ENCODE results near the gene BCAP29. TPM values are rescaled to one million over a fixed set of nuclear protein-coding genes. Genes with fewer than 3 reads are reported as not detected.

BCAP29 gene
- total RNA-seq, 6 donors from 2014 or later: 29.6 to 97.0 (median 62.2) TPM

GRCh38 chr7:107543338-107543993, 36.6 kb upstream of the BCAP29 start:
- WGBS, 2 donors: 85 to 89% methylated on average over 5 of the region's 5 CpGs
- no peak for DNase-seq
- H3K36me3 ChIP-seq: peaks cover 0 to 52% (median 19%) of the 10 kb centered on the region in 4 donors
- H3K4me3 ChIP-seq: no peak overlapping the region
- H3K27ac ChIP-seq: no peak overlapping the region
- no peaks in the 10 kb centered on the region for H3K27me3 ChIP-seq
- peaks cover 3 to 9% (median 6%) of the 10 kb centered on the region in 4 donors for H3K9me3 ChIP-seq
- no peak for TF ChIP-seq EP300 (IDR thresholded peaks at IDR 0.05)
- no peak for TF ChIP-seq POLR2AphosphoS5 (IDR thresholded peaks at IDR 0.05)
- no peaks in the 10 kb centered on the region for H3K4me1 ChIP-seq
- ATAC-seq (ENCODE audit: low FRiP score in 2 of 2): peak in 1 of 2 donors; percentile 19

GRCh38 chr7:107544848-107545591, 35.0 kb upstream of the BCAP29 start:
- H3K4me3 ChIP-seq: no peak overlapping the region

DNA sequence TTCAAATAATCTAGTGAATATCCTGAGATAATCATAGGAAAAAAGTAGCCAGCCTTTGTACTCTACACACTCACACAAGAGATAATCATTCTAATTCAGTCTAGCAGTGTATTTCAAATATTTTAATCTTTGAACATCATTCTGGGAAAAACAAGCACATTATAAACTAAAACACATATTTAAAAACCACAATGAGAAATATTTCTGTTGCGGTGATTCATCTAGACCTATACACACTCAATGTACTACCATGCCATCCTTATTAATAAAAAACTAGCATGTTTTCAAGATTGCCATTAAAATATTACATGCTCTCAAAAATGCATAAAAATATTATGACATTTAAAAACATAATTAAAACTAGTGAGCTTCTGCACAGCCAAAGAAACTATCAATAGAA, 28.1 kb upstream of the BCAP29 start:
- ATAC-seq (ENCODE audit: low FRiP score in 2 of 2): no peak

More at GRCh38 chr7:107544848-107545591, 35.0 kb upstream of the BCAP29 start:
- Histone ChIP-seq H3K27me3 (no peaks in the 10 kb centered on the region), H3K36me3 (peaks cover 0 to 44% (median 19%) of the 10 kb centered on the region in 4 donors), H3K27ac (no peak overlapping the region), H3K9me3 (peaks cover 3 to 9% (median 6%) of the 10 kb centered on the region in 4 donors), H3K4me1 (no peaks in the 10 kb centered on the region)
- TF ChIP-seq CTCF (IDR thresholded peaks at IDR 0.05): no peak
- no peak for TF ChIP-seq POLR2A (IDR thresholded peaks at IDR 0.05)
- WGBS, 2 donors: 92 to 99% methylated on average over 4 of the region's 4 CpGs
- ATAC-seq (ENCODE audit: low FRiP score in 2 of 2): no peak
- no peak for DNase-seq

DNA sequence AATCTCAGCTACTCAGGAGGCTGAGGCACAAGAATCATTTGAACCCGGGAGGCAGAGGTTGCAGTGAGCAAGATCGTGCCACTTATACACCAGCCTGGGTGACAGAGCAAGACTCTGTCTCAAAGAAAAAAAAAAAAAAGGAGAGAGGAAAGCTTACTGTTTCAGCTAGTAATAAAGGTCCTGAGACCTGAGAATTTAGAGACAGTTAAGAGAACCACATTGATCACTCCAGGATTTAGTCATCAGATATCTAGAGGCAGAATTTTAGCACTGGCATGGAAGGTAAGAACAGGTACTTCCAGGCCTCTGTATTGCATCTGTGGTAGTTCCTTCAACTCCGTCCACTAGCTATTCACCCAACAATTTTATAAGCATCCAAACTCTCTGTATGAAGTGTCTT, 24.2 kb upstream of the BCAP29 start:
- no peak for ATAC-seq (ENCODE audit: low FRiP score in 2 of 2)
- no peaks in the 10 kb centered on the region for H3K9me3 ChIP-seq
- no peak overlapping the region for H3K27ac ChIP-seq
- H3K27me3 ChIP-seq: no peaks in the 10 kb centered on the region
- no peak for DNase-seq
- no peak overlapping the region for H3K4me3 ChIP-seq
- TF ChIP-seq POLR2A (IDR thresholded peaks at IDR 0.05) (no peak), POLR2AphosphoS5 (IDR thresholded peaks at IDR 0.05) (no peak), CTCF (IDR thresholded peaks at IDR 0.05) (no peak), EP300 (IDR thresholded peaks at IDR 0.05) (no peak)
- H3K36me3 ChIP-seq: peaks cover 7 to 51% (median 17%) of the 10 kb centered on the region in 4 donors
- WGBS, 2 donors: 97% methylated on average over 3 of the region's 3 CpGs
- H3K4me1 ChIP-seq: peaks cover 13 to 17% (median 15%) of the 10 kb centered on the region in 4 donors

More for the DNA sequence above, 28.1 kb upstream of the BCAP29 start:
- no peak overlapping the region for H3K4me3 ChIP-seq
- 97 to 100% methylated on average over 1 of the region's 1 CpG for WGBS, 2 donors
- H3K9me3 ChIP-seq: no peaks in the 10 kb centered on the region
- no peaks in the 10 kb centered on the region for H3K27me3 ChIP-seq
- TF ChIP-seq EP300 (IDR thresholded peaks at IDR 0.05) (no peak), CTCF (IDR thresholded peaks at IDR 0.05) (no peak), POLR2A (IDR thresholded peaks at IDR 0.05) (no peak), POLR2AphosphoS5 (IDR thresholded peaks at IDR 0.05) (no peak)
- H3K36me3 ChIP-seq: peaks cover 7 to 49% (median 20%) of the 10 kb centered on the region in 4 donors
- no peak overlapping the region for H3K27ac ChIP-seq
- no peak for DNase-seq
- no peaks in the 10 kb centered on the region for H3K4me1 ChIP-seq

DNA sequence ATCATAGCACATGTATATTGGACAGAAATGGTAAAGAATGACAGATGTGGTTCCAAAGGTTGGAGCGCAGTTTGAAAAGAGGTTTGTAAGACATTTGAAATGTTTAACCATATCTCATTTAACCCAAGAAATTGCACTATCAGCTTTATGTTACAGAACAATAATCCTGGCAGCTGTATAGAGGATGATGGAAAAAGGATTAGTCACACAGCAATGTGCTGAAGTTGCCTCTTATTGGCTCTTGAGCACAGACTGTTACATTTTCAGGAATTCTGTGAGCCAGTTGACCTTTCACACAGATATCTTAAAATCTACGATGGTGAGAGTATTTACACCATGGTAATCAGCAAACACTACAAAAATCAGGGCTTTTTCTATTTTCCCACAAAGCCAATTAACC, 20.2 kb upstream of the BCAP29 start:
- Histone ChIP-seq H3K27me3 (no peaks in the 10 kb centered on the region), H3K36me3 (peaks cover 0 to 27% (median 15%) of the 10 kb centered on the region in 4 donors), H3K9me3 (no peaks in the 10 kb centered on the region), H3K4me1 (peaks cover 32 to 40% (median 39%) of the 10 kb centered on the region in 4 donors), H3K4me3 (no peak overlapping the region), H3K27ac (peak overlapping the region in 2 of 4 donors; percentile 32 to 44)
- WGBS, 2 donors: 65 to 70% methylated on average over 2 of the region's 2 CpGs
- TF ChIP-seq EP300 (IDR thresholded peaks at IDR 0.05) (no peak), POLR2AphosphoS5 (IDR thresholded peaks at IDR 0.05) (no peak), POLR2A (IDR thresholded peaks at IDR 0.05) (no peak), CTCF (IDR thresholded peaks at IDR 0.05) (no peak)
- ATAC-seq (ENCODE audit: low FRiP score in 2 of 2): no peak
- DNase-seq: no peak

All from upper lobe of left lung (tissue), 6 donors.